K562 (cell line): ENCODE data around the gene SLC20A1. TPM values are rescaled to one million over a fixed set of nuclear protein-coding genes. Genes with fewer than 3 reads are reported as not detected.

Experiments used
- ATF1 ChIP-seq, 2 experiments: fragments of 450-650 bp in 1 of 2; IDR thresholded peaks; 2 replicates each; pipeline ENCODE4 v1.6.1; 2016; ENCODE audit warnings: missing compliant biosample characterization in 1 of 2, missing genetic modification characterization in 1 of 2
- CBX3 ChIP-seq, 2 experiments: IDR thresholded peaks; 1 replicate in 1 of 2; 2 replicates in 1 of 2; pipeline ENCODE4 v1.6.1; 2012; ENCODE audit warnings: inconsistent platforms in 2 of 2, low read length in 2 of 2, borderline replicate concordance in 1 of 2, control low read depth in 1 of 2
- DIDO1 ChIP-seq: fragments of 450-650 bp; IDR thresholded peaks from 2 replicates; pipeline ENCODE4 v1.6.1; 2016; ENCODE audit warnings: low read depth, missing biosample characterization, missing genetic modification characterization
- DPF2 ChIP-seq: fragments of 450-650 bp; IDR thresholded peaks from 2 replicates; pipeline ENCODE4 v1.6.1; 2016
- ERF ChIP-seq: fragments of 450-650 bp; formaldehyde crosslinking; IDR thresholded peaks from 2 replicates; pipeline ENCODE4 v1.4.0; 2020; ENCODE audit warnings: mild to moderate bottlenecking, mixed read lengths
- ETV6 ChIP-seq, 3 experiments: fragments of 150-350 bp in 1 of 3; sonication (generic) in 1 of 3; formaldehyde crosslinking in 1 of 3; IDR thresholded peaks; 2 replicates each; pipeline versions ENCODE4 v1.6.1 to v1.8.0; 2014 to 2022; ENCODE audit warnings: borderline replicate concordance in 2 of 3, low read depth in 2 of 3, antibody characterized with exemption in 1 of 3, low read length in 1 of 3, mild to moderate bottlenecking in 1 of 3, missing genetic modification reagents in 1 of 3
- GABPB1 ChIP-seq: sonication (generic); formaldehyde crosslinking; IDR thresholded peaks from 2 replicates; pipeline ENCODE4 v1.8.0; 2022; ENCODE audit warnings: mild to moderate bottlenecking, missing genetic modification reagents
- ILK ChIP-seq: fragments of 450-650 bp; IDR thresholded peaks from 2 replicates; pipeline ENCODE4 v1.6.1; 2016; ENCODE audit warnings: missing genetic modification characterization, low read depth, mild to moderate bottlenecking, missing compliant biosample characterization, moderate library complexity, borderline replicate concordance
- KAT8 ChIP-seq: fragments of 450-650 bp; IDR thresholded peaks from 2 replicates; pipeline ENCODE4 v1.6.1; 2016; ENCODE audit warnings: low read depth, mild to moderate bottlenecking
- NELFE ChIP-seq: IDR thresholded peaks from 2 replicates; pipeline ENCODE4 v1.6.1; 2011; ENCODE audit warnings: mild to moderate bottlenecking; ENCODE audit not compliant: insufficient read depth, insufficient read length
- POU5F1 ChIP-seq: fragments of 150-350 bp; IDR thresholded peaks from 2 replicates; pipeline ENCODE4 v1.6.1; 2014; ENCODE audit warnings: borderline replicate concordance, low read length, low read depth, mild to moderate bottlenecking; ENCODE audit not compliant: partially characterized antibody
- PURB ChIP-seq: sonication (generic); formaldehyde crosslinking; IDR thresholded peaks from 2 replicates; pipeline ENCODE4 v1.9.0; 2021; ENCODE audit warnings: low read depth, mild to moderate bottlenecking, missing genetic modification reagents
- RBM14 ChIP-seq: fragments of 200-400 bp; formaldehyde crosslinking; IDR thresholded peaks from 2 replicates; pipeline ENCODE4 v1.6.1; 2018; ENCODE audit warnings: low read depth, mild to moderate bottlenecking, low read length, moderate library complexity, borderline replicate concordance; ENCODE audit not compliant: insufficient read depth
- TAL1 ChIP-seq: fragments of 450-650 bp; IDR thresholded peaks from 2 replicates; pipeline ENCODE4 v1.6.1; 2016; ENCODE audit warnings: mild to moderate bottlenecking
- YBX1 ChIP-seq: fragments of 450-650 bp; IDR thresholded peaks from 2 replicates; pipeline ENCODE4 v1.7.1; 2016; ENCODE audit warnings: mild to moderate bottlenecking
- ZFP1 ChIP-seq: fragments of 450-650 bp; formaldehyde crosslinking; IDR thresholded peaks from 2 replicates; pipeline ENCODE4 v1.4.0; 2020; ENCODE audit warnings: mild to moderate bottlenecking, mixed read lengths
- ZNF146 ChIP-seq: IDR thresholded peaks from one replicate; pipeline ENCODE4 v1.6.1; 2018; ENCODE audit warnings: missing compliant biosample characterization; ENCODE audit not compliant: unreplicated experiment
- ZNF79 ChIP-seq: fragments of 250-450 bp; sonication (Bioruptor Pico); IDR thresholded peaks from 2 replicates; pipeline ENCODE4 v1.4.0; 2020; ENCODE audit warnings: low read depth, mild to moderate bottlenecking, moderate library complexity
- polyA plus RNA-seq, 8 experiments: library from polyadenylated mRNA; depleted of rRNA in 4 of 8; stranded (reverse) in 5 of 8; unstranded in 3 of 8; fragments of >200 nt; fragmentation: Nextera tagmentation in 2 of 8; fragmentation: Illumina TruSeq in 1 of 8; extraction: Ambion mirVana in 2 of 8; extraction: Trizol in 1 of 8; gene quantifications; 2 replicates each; pipeline versions ENCODE4 v1.2.1 to v1.2.3, GENCODE V29; 2011 to 2014; ENCODE audit warnings: inconsistent platforms in 1 of 8, missing spikeins in 1 of 8
- total RNA-seq, 7 experiments: library from RNA; depleted of rRNA in 6 of 7; stranded (reverse); fragments of >200 nt in 6 of 7; fragmentation: Illumina TruSeq in 2 of 7; extraction: Trizol in 2 of 7; gene quantifications; 2 replicates each; pipeline versions ENCODE4 v1.2.1 to v1.2.3, GENCODE V29; 2011 to 2021; ENCODE audit warnings: low replicate concordance in 1 of 7
- TF ChIP-seq, protein P1 (sequence below): fragments of 200-800 bp; sonication (Bioruptor generic); IDR thresholded peaks from 2 replicates; pipeline ENCODE4 v1.6.1; 2016; ENCODE audit warnings: missing genetic modification characterization, missing compliant biosample characterization
- TF ChIP-seq, protein P2 (sequence below): fragments of 450-650 bp; IDR thresholded peaks from 2 replicates; pipeline ENCODE4 v1.6.1; 2016
- TF ChIP-seq, protein P3 (sequence below): fragments of 250-450 bp; sonication (Bioruptor Pico); IDR thresholded peaks from 2 replicates; pipeline ENCODE4 v1.9.0; 2021; ENCODE audit warnings: mild to moderate bottlenecking
- TF ChIP-seq, protein P4 (sequence below): sonication (generic); formaldehyde crosslinking; IDR thresholded peaks from 2 replicates; pipeline ENCODE4 v1.9.0; 2022; ENCODE audit warnings: mild to moderate bottlenecking, missing genetic modification reagents

The SLC20A1 gene
- total and polyA plus RNA-seq, 9 of the 15 experiments (the other 6 are each of a cell fraction or from before 2014, with no cell fraction given) = 53.8 to 150 (median 74.7) TPM

DNA sequence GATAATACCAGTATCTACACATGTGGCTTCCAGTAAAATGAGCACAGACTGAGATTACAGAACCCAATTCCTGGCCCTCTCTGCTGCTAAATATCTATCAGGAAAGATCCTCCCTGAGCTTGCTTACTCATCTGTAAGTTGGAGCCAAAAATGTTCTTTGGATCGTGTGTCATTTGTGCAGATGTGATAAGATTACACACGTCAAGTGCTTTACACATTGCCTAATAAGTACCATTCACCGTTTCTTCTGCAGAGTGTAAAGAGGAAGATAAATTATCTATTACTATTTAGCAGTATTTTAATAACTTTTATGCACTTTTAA lies 23.2 kb upstream of the SLC20A1 start (continued):
- TF ChIP-seq DIDO1 (tag) (no peak), ILK (tag) (no peak), ATF1 (CRISPR knock-in tag; IDR thresholded peaks at IDR 0.05) (no peak), ATF1 (tag; IDR thresholded peaks at IDR 0.05) (peak; percentile 49), YBX1 (no peak), TAL1 (peak; percentile 19; the same call in 1 of the 2 replicates), ETV6 (IDR thresholded peaks at IDR 0.05; ENCODE audit: borderline replicate concordance in 1 of 2, low read depth in 2 of 2, low read length in 1 of 2) (no peak), ETV6 (CRISPR knock-in tag; IDR thresholded peaks at IDR 0.05; ENCODE audit: borderline replicate concordance) (no peak), PURB (no peak), ZNF146 (CRISPR knock-in tag) (no peak), ZNF79 (CRISPR knock-in tag) (no peak), NELFE (no peak), CBX3 (IDR thresholded peaks at IDR 0.05; ENCODE audit: borderline replicate concordance in 1 of 2, low read length in 2 of 2) (no peak), RBM14 (no peak), ERF (CRISPR knock-in tag) (no peak), ZFP1 (CRISPR knock-in tag) (no peak), GABPB1 (CRISPR knock-in tag) (no peak), DPF2 (peak; percentile 75; the same call in 1 of the 2 replicates), POU5F1 (no peak), KAT8 (no peak)
- TF ChIP-seq, protein P1, sequence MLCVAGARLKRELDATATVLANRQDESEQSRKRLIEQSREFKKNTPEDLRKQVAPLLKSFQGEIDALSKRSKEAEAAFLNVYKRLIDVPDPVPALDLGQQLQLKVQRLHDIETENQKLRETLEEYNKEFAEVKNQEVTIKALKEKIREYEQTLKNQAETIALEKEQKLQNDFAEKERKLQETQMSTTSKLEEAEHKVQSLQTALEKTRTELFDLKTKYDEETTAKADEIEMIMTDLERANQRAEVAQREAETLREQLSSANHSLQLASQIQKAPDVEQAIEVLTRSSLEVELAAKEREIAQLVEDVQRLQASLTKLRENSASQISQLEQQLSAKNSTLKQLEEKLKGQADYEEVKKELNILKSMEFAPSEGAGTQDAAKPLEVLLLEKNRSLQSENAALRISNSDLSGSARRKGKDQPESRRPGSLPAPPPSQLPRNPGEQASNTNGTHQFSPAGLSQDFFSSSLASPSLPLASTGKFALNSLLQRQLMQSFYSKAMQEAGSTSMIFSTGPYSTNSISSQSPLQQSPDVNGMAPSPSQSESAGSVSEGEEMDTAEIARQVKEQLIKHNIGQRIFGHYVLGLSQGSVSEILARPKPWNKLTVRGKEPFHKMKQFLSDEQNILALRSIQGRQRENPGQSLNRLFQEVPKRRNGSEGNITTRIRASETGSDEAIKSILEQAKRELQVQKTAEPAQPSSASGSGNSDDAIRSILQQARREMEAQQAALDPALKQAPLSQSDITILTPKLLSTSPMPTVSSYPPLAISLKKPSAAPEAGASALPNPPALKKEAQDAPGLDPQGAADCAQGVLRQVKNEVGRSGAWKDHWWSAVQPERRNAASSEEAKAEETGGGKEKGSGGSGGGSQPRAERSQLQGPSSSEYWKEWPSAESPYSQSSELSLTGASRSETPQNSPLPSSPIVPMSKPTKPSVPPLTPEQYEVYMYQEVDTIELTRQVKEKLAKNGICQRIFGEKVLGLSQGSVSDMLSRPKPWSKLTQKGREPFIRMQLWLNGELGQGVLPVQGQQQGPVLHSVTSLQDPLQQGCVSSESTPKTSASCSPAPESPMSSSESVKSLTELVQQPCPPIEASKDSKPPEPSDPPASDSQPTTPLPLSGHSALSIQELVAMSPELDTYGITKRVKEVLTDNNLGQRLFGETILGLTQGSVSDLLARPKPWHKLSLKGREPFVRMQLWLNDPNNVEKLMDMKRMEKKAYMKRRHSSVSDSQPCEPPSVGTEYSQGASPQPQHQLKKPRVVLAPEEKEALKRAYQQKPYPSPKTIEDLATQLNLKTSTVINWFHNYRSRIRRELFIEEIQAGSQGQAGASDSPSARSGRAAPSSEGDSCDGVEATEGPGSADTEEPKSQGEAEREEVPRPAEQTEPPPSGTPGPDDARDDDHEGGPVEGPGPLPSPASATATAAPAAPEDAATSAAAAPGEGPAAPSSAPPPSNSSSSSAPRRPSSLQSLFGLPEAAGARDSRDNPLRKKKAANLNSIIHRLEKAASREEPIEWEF (CRISPR knock-in tag) = no peak
- TF ChIP-seq, protein P2, sequence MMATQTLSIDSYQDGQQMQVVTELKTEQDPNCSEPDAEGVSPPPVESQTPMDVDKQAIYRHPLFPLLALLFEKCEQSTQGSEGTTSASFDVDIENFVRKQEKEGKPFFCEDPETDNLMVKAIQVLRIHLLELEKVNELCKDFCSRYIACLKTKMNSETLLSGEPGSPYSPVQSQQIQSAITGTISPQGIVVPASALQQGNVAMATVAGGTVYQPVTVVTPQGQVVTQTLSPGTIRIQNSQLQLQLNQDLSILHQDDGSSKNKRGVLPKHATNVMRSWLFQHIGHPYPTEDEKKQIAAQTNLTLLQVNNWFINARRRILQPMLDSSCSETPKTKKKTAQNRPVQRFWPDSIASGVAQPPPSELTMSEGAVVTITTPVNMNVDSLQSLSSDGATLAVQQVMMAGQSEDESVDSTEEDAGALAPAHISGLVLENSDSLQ = peak; percentile 61
- TF ChIP-seq, protein P3, sequence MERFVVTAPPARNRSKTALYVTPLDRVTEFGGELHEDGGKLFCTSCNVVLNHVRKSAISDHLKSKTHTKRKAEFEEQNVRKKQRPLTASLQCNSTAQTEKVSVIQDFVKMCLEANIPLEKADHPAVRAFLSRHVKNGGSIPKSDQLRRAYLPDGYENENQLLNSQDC (CRISPR knock-in tag) = no peak
- TF ChIP-seq, protein P4, sequence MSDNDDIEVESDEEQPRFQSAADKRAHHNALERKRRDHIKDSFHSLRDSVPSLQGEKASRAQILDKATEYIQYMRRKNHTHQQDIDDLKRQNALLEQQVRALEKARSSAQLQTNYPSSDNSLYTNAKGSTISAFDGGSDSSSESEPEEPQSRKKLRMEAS (CRISPR knock-in tag) = no peak
